ENCODE data around the gene TRAF3.

The TRAF3 gene

GRCh38 chr14:102751088-102751487 is 26.2 kb upstream of the TRAF3 start:
- DNase-seq (ENCODE audit: low read depth), result no peak
- TF ChIP-seq CTCF (IDR thresholded peaks at IDR 0.05; ENCODE audit: control insufficient read depth, extremely low read depth, insufficient read depth), result no peak
- H3K4me3 ChIP-seq (ENCODE audit: low read depth, low read length), result no peak overlapping the region

GRCh38 chr14:102752239-102752847 is 24.9 kb upstream of the TRAF3 start:
- no peak for TF ChIP-seq CTCF (IDR thresholded peaks at IDR 0.05; ENCODE audit: control insufficient read depth, extremely low read depth, insufficient read depth)
- no peak overlapping the region for H3K4me3 ChIP-seq (ENCODE audit: low read depth, low read length)
- DNase-seq (ENCODE audit: low read depth), result no peak

DNA sequence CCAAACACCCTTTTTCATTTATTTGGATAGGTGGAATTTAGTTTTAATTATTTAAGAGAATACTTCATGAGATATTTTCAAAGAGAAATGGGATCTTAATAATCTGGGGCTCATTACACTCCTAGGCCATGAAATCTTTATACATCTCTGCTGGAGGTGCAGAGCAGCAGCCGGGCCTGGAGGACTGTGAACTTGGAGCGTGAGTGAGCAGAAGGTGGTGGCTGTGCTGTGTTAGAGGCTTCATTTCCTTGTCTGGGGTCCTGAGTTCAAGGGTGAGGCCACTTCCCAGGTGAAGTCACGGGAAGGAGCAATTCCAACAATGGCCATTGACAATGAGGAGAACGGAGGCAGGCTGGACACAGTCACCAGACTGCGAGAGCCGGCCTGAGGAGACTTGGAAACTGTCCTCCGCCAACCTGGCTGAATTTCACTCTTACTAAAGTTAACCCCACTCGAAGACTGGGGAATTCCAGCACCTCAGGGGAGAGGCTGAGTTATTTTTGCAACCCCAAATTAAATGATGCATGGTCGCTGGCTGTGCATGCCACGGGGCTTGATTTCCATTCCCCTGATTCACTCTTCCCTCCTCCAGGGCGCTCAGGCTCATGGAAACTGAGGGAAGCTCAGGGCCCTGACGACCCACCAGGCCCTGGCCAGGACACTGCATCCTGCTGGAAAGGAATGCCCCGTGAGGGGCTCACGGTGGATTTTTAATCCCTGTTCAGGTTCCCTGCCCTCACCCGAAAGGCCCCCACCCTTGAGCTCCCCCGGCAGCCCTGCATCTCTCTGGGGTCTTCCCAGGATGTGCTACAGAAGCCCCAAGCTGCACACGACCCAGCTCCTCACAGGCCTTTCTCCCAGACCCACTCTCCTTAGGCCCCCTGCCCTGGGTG is 22.6 kb upstream of the TRAF3 start:
- no peak overlapping the region for H3K4me3 ChIP-seq (ENCODE audit: low read depth, low read length)
- DNase-seq (ENCODE audit: low read depth), result no peak
- no peak for TF ChIP-seq CTCF (IDR thresholded peaks at IDR 0.05; ENCODE audit: control insufficient read depth, extremely low read depth, insufficient read depth)

- H3K4me3 ChIP-seq (ENCODE audit: low read depth, low read length), result no peak overlapping the region
- TF ChIP-seq CTCF (IDR thresholded peaks at IDR 0.05; ENCODE audit: control insufficient read depth, extremely low read depth, insufficient read depth), result no peak
- DNase-seq (ENCODE audit: low read depth), result no peak
Observed at GRCh38 chr14:102757646-102758045, 19.6 kb upstream of the TRAF3 start.

GRCh38 chr14:102758087-102758486 is 19.2 kb upstream of the TRAF3 start:
- no peak for TF ChIP-seq CTCF (IDR thresholded peaks at IDR 0.05; ENCODE audit: control insufficient read depth, extremely low read depth, insufficient read depth)
- no peak overlapping the region for H3K4me3 ChIP-seq (ENCODE audit: low read depth, low read length)
- DNase-seq (ENCODE audit: low read depth), result no peak

GRCh38 chr14:102759456-102760187 is 17.6 kb upstream of the TRAF3 start:
- DNase-seq (ENCODE audit: low read depth), result peak; percentile 11
- H3K4me3 ChIP-seq (ENCODE audit: low read depth, low read length), result no peak overlapping the region
- TF ChIP-seq CTCF (IDR thresholded peaks at IDR 0.05; ENCODE audit: control insufficient read depth, extremely low read depth, insufficient read depth), result 0 out of 2 replicates have a peak, but pooled peaks have one; percentile 25
